ENCODE data around the gene RAB4B.
"Not testable (repeated sequence)": the region's sequence is repeated elsewhere in the genome, so short reads cannot be mapped to it uniquely, and the experiment has no call there.

The RAB4B gene

DNA sequence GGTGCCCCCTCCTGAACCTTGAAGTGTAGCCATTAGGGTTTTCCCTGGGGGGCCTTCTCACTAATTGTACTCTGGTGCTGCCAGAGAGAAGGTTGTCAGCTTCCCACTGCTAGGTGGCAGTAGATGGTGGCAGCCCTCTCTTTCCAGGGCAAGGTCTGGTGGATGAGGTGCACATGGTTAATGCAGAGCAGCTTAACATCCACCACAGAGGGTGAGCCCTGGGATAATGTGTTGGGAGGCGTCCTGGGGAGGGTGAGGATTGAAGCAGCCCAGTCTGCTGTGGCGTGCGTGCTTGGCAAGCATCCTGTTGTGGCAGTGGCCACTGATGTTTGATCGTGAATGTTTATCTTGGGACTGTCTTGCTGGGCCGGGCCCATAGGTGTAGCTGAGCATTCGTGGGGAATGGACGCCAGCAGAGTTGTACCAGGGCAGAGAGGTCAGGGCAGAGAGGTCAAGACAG lies 26.8 kb downstream of the RAB4B start:
- DNase-seq: no peak

DNA sequence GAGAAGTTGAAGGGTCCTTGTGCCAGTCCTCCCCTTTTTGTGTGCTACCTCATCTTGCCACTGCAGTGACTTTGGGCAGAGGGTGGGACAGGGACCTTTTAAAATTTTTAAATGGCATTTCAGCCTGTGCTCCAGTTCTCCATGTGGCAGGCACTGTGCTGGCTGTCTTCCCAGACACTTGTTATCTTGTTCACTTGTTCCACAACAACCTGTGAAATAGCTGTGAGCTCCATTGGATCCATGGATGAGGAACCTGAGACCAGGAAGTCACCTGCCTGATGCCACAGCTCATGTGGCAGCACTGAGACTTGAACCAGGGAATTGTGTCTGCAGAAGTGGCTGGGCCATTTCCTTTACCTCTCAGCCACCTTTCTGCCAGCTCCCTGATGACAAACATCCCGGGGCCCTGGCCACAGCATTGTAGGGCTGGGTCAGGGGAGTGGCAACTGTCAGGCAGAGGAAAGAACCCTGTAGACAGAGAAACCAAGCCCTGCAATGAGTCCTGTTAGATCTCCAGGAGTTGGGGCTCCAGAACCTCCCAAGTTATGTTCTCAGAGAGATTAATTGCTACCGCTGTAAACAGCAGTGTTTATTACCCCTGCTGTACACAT lies 27.3 kb downstream of the RAB4B start:
- no peak for DNase-seq

GRCh38 chr19:40806423-40807146 lies 28.5 kb downstream of the RAB4B start:
- no peak for DNase-seq

- DNase-seq: no peak
Measured at GRCh38 chr19:40807147-40808020, 29.3 kb downstream of the RAB4B start.

DNA sequence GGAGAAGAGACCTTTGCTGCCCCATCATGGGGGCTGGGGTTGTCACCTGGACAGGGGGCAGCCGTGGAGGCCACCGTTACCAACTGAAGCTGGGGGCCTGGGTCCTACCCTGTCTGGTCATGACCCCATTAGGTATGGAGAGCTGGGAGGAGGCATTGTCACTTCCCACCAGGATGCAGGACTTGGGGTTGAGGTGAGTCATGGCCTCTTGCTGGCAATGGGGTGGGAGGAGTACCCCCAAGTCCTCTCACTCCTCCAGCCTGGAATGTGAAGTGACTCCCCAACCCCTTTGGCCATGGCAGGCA lies 29.9 kb downstream of the RAB4B start:
- no peak for DNase-seq

DNA sequence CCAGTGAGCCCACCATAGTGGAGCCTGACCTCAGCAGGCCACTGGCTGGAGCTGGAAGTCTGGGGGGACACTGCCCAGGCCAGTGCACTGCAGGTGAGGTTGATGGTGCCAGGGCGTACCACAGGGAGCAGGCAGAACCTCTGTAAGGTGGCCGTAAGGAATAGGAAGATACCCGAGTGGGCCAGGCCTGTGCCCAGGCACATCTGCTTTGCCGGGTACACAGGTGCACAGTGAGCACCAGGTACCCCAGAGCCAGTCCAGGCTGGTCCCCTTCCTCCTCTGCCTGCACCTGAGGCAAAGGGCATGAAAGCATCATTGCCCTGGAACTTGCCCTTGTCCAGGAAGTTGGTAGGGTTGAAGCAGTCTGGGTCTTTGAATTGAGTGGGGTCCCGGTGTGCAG lies 30.4 kb downstream of the RAB4B start:
- no peak for DNase-seq

GRCh38 chr19:40809358-40810086 lies 31.5 kb downstream of the RAB4B start:
- DNase-seq: no peak

DNA sequence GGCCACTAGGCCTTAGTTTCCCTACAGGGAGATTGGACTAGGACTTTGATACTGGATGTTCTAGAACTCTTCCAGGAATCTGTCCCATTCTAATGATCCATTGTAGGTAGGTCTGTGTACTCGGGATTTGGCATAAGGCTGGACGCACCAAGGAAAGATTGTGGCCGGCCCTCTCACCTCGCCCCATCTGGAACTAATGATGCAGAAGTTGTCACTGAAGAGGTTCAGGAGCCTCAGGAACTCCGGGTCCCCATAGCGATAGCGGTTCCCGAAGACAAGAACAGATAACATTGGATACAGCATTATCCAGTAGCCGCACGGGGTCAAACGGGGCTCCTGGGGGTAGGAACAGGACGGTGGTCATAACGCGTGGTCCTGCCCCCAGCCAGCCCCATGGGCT lies 32.1 kb downstream of the RAB4B start:
- no peak for DNase-seq

DNA sequence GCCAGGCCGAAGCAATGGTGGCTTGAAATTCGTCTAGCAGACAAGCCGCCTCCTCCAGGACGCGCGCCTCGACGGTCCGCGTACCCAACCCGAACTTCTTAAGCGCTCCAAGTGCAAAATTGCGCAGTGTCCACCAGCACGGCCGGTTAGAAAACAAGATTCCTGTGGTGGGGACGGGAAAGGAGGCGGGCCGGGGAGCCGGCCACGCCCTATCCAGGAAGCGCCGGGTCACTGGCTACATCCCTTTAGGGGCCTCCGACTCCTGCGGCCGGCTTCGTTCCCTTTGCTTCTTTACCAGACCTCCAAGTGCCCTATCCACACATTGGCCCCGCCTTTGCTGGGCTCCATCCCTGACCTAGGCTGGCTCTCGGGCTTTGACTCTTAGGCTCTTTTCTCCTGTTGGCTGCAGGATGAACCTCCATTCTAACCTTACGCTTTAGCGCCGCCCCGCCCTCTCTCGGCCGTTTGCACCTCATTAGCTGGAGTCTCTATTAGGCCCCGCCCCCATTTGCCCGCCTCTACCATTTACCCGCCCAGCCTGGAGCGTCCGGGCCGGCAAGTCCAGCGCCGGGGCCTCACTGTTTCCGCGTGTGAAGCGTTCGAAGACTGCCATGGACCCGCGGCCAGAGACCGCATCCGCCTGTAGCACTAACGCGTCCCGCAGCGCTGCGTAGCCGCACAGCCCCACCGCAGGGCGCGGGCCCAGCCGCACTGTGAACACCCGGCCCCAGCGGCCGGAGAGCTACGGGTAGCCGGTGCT lies 32.8 kb downstream of the RAB4B start:
- not testable (repeated sequence) for DNase-seq

DNA sequence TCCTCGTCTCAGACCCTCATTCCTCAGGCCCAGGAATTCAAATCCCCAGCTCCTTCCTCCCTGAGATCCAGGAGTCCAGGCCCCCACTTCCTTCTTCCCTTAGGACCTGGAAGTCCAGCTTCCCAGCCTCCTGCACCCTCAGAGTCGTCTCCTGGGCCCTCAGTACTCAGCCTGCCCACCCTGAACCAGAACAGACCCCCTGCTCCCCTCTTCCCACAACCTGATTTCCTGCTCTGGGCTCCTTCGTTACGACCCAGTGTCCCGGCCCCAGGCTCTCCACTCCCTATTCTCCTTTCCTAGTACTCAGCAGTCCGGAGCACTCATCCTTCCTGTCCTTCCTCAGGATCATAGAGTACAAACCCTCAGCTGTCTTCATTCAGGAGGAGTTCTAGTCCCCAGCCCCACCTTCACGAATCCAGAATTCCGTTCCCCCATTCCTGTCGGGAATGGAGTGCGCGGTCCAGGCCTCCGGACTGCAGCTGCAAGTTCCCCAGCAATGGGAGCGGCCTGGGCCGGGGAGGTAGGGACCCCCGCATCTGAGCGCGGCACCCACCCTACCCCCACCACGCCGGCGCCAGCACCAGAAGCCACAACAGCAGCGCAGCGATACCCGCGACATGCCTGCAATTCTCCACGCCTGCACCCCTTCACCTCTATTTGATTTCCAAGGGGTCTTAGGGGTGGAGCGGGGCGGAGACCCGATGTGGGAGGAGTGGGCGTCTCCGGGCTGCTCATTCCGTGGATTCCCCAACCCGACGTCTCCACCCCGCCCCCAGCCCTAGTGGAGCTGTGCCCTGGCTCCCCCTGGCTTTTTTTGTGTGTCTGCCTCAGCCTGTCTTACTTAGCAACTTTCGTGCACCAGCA lies 33.7 kb downstream of the RAB4B start:
- DNase-seq: no peak

- not testable (repeated sequence) for DNase-seq
Measured at GRCh38 chr19:40812571-40812970, 34.5 kb downstream of the RAB4B start.

- DNase-seq: no peak
Measured at GRCh38 chr19:40813182-40813581, 35.1 kb downstream of the RAB4B start.

GRCh38 chr19:40815223-40815622 lies 37.2 kb downstream of the RAB4B start:
- DNase-seq: no peak

DNA sequence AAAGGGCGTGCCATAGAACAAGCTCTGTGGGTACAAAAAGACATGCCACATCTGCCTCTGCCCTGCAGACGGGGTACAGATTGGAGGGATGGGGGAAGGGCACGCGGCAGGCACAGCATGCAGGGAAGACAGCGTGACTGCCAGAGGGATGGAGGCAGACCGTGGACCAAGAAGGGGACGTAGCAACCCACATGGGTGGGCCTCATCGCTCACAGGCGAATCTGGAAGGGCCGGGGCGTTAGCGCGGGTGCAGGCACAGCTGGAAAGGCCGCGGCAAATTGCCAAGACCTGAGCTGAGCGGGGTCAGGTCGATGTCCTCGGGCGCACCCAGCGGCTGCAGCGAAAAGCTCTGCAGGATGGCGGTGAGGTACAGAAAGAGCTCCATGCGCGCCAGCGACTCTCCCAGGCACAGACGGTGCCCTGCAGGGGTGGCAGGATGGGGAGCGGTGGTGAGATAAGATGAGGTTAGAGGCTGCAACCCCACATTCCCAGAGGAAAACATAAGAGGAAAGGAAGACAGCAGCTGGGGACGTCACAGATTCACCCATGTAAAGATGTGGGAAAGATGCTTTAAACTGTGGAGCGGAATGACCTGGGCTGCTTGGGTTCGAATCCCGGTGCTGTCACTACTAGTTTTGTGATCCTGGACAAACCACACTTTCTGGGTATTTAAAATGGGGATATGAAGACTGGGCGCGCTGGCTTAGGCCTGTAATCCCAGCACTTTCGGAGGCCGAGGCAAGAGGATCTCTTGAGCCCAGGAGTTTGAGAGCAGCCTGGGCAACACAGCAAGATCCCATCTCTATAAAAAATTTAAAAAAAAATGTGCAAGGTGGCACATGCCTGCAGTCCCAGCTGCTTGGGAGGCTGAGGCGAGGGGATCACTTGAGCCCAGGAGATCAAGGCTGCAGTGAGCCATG lies 40.7 kb downstream of the RAB4B start:
- not testable (repeated sequence) for DNase-seq

DNA sequence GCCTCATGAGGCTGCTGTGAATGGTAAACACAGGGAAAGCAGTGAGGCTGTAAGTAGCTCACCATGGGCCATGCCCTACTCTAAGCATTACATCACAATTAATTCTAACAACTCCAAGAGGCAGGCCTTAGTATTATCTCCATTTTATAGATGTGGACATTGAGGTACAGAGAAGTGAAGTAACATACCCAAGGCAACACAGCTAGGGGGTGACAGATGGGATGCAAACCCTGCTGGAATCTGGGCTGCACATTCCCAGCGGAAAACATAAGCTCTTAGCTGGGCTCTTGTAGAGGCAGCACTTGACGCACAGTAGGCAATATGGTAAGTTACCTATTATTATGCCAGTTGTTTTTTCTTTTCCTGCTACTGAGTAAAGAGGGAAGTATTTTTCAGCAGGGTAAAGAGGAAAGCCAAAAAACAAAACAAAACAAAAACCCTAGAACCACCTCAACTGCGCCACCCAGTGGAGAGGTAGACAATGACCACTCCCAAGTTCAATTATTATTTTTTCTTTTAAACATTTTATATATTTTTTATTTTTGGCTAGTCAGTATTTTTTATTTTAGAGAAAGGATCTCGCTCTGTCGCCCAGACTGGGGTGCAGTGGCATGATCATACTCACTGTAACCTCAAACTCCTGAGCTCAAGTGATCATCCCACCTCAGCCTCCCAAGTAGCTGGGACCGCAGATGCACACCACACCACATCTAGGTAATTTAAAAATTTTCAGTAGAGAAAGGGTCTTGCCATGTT lies 41.6 kb downstream of the RAB4B start:
- not testable (repeated sequence) for DNase-seq

GRCh38 chr19:40822161-40822560 lies 44.1 kb downstream of the RAB4B start:
- no peak for DNase-seq

GRCh38 chr19:40822704-40823553 lies 44.9 kb downstream of the RAB4B start:
- not testable (repeated sequence) for DNase-seq

GRCh38 chr19:40824916-40825315 lies 46.9 kb downstream of the RAB4B start:
- DNase-seq: not testable (repeated sequence)
